SK-N-SH (cell line): ENCODE results near the gene CCDC148. TPM values are rescaled to one million over a fixed set of nuclear protein-coding genes. Genes with fewer than 3 reads are reported as not detected.
"Not testable (repeated sequence)": the region's sequence is repeated elsewhere in the genome, so short reads cannot be mapped to it uniquely, and the experiment has no call there.

Experiments
- CTCF ChIA-PET: fragments of 300-600, 350-600 bp; formaldehyde crosslinking; extraction: SDS; loops from one replicate; lab custom pipeline; 2021; lab: Yijun Ruan, JAX
- POLR2A ChIA-PET: fragments of 350-600 bp; sonication (Branson Sonifier 250); formaldehyde crosslinking; extraction: SDS; loops from one replicate; lab custom pipeline; 2020; ENCODE audit warnings: antibody characterized with exemption, inconsistent platforms; lab: Yijun Ruan, JAX
- DNase-seq: peaks from one replicate; pipeline ENCODE4 v3.0.0; 2012
- H2AFZ ChIP-seq: fragments of 200-600 bp; sonication (generic); 2 replicates; pipeline ENCODE4 v1.8.1; 2016; ENCODE audit warnings: antibody characterized with exemption, mild to moderate bottlenecking, low read depth
- H3F3A ChIP-seq: fragments of 200-600 bp; sonication (generic); replicated peaks from 2 replicates; pipeline ENCODE3; 2016; ENCODE audit warnings: antibody characterized with exemption, mild to moderate bottlenecking; ENCODE audit not compliant: insufficient read depth
- H3K27ac ChIP-seq, 2 experiments: fragments of 200-500 bp in 1 of 2; fragments of 200-600 bp in 1 of 2; sonication (Bioruptor generic) in 1 of 2; sonication (generic), shearing (Covaris generic) in 1 of 2; 2 replicates each; pipeline versions ENCODE4 v1.5.1 to v1.6.1; 2014 to 2016; ENCODE audit warnings: low read depth in 2 of 2, inconsistent platforms in 1 of 2, low read length in 1 of 2, mild to moderate bottlenecking in 1 of 2, mixed read lengths in 1 of 2
- H3K27me3 ChIP-seq: fragments of 200-600 bp; sonication (generic), shearing (Covaris generic); 2 replicates; pipeline ENCODE4 v1.6.1; 2016; ENCODE audit warnings: mixed run types; ENCODE audit not compliant: insufficient read depth
- H3K36me3 ChIP-seq, 2 experiments: fragments of 200-500 bp in 1 of 2; fragments of 200-600 bp in 1 of 2; sonication (Bioruptor generic) in 1 of 2; sonication (generic) in 1 of 2; replicated peaks in 1 of 2; 2 replicates each; pipeline versions ENCODE3 to v1.5.1; 2014 to 2016; ENCODE audit warnings: low read length in 1 of 2, mild to moderate bottlenecking in 1 of 2; ENCODE audit not compliant: insufficient read depth in 2 of 2, control insufficient read depth in 1 of 2
- H3K4me1 ChIP-seq, 2 experiments: fragments of 200-500 bp in 1 of 2; fragments of 200-600 bp in 1 of 2; sonication (Bioruptor generic) in 1 of 2; sonication (generic), shearing (Covaris generic) in 1 of 2; 2 replicates each; pipeline versions ENCODE4 v1.5.1 to v1.6.1; 2014 to 2016; ENCODE audit warnings: low read depth in 1 of 2, low read length in 1 of 2, mixed run types in 1 of 2; ENCODE audit not compliant: insufficient read depth in 2 of 2, control insufficient read depth in 1 of 2
- H3K4me2 ChIP-seq: fragments of 200-600 bp; sonication (generic), shearing (Covaris generic); 2 replicates; pipeline ENCODE4 v1.6.1; 2017; ENCODE audit warnings: mixed run types
- H3K4me3 ChIP-seq, 2 experiments: fragments of 200-500 bp in 1 of 2; fragments of 200-600 bp in 1 of 2; sonication (Bioruptor generic) in 1 of 2; sonication (generic), shearing (Covaris generic) in 1 of 2; 2 replicates each; pipeline versions ENCODE4 v1.5.1 to v1.8.1; 2014 to 2016; ENCODE audit warnings: low read depth in 2 of 2, inconsistent platforms in 1 of 2, low read length in 1 of 2, mild to moderate bottlenecking in 1 of 2, mixed read lengths in 1 of 2, moderate library complexity in 1 of 2
- H3K79me2 ChIP-seq: fragments of 200-600 bp; sonication (generic); 2 replicates; pipeline ENCODE4 v1.8.1; 2017; ENCODE audit warnings: mild to moderate bottlenecking; ENCODE audit not compliant: insufficient read depth
- H3K9ac ChIP-seq: fragments of 200-600 bp; sonication (generic); 2 replicates; pipeline ENCODE4 v1.6.1; 2017; ENCODE audit warnings: mixed run types
- H3K9me2 ChIP-seq: fragments of 200-600 bp; sonication (generic); 2 replicates; pipeline ENCODE4 v1.6.1; 2017; ENCODE audit warnings: mixed run types
- H3K9me3 ChIP-seq: fragments of 200-600 bp; sonication (generic); 2 replicates; pipeline ENCODE4 v1.6.1; 2017; ENCODE audit warnings: mixed run types, mild to moderate bottlenecking, moderate library complexity
- H4K20me1 ChIP-seq: fragments of 200-600 bp; sonication (generic); 2 replicates; pipeline ENCODE4 v1.6.1; 2017; ENCODE audit warnings: mild to moderate bottlenecking, mixed run types; ENCODE audit not compliant: insufficient read depth
- CTCF ChIP-seq: fragments of 200-600 bp; sonication (generic); IDR thresholded peaks from 2 replicates; pipeline ENCODE4 v1.6.1; 2017; ENCODE audit warnings: antibody characterized with exemption, mild to moderate bottlenecking, moderate library complexity
- MEF2A ChIP-seq: IDR thresholded peaks from 2 replicates; pipeline ENCODE4 v1.4.0; 2012; ENCODE audit warnings: low read depth, borderline replicate concordance
- NFIC ChIP-seq: IDR thresholded peaks from 2 replicates; pipeline ENCODE4 v1.4.0; 2012; ENCODE audit warnings: borderline replicate concordance
- NRF1 ChIP-seq: IDR thresholded peaks from 2 replicates; pipeline ENCODE4 v1.6.1; 2012; ENCODE audit warnings: low read depth, mild to moderate bottlenecking, low read length
- POLR2AphosphoS5 ChIP-seq: IDR thresholded peaks from 2 replicates; pipeline ENCODE4 v1.6.1; 2012; ENCODE audit warnings: low read depth, low read length
- RAD21 ChIP-seq: IDR thresholded peaks from 2 replicates; pipeline ENCODE4 v1.6.1; 2012; ENCODE audit warnings: mild to moderate bottlenecking, low read length
- RCOR1 ChIP-seq: fragments of 150-350 bp; IDR thresholded peaks from 2 replicates; pipeline ENCODE4 v1.6.1; 2017; ENCODE audit warnings: antibody characterized with exemption, low read length
- SMC3 ChIP-seq: IDR thresholded peaks from 2 replicates; pipeline ENCODE4 v1.6.1; 2012; ENCODE audit warnings: low read depth, low read length, improper control_type of control experiment
- TCF12 ChIP-seq: IDR thresholded peaks from 2 replicates; pipeline ENCODE4 v1.4.0; 2012
- USF2 ChIP-seq: fragments of 150-350 bp; IDR thresholded peaks from 2 replicates; pipeline ENCODE4 v1.6.1; 2017; ENCODE audit warnings: antibody characterized with exemption, low read length, low read depth, borderline replicate concordance
- WGBS: methylation state at CpG from one replicate; pipeline ENCODE4 v1.1.6; 2017; ENCODE audit warnings: low lambda C conversion rate; 5-methylcytosine and 5-hydroxymethylcytosine counted together
- polyA plus RNA-seq, 3 experiments: library from polyadenylated mRNA; depleted of rRNA; stranded (reverse); fragments of >200 nt; gene quantifications; 2 replicates each; pipeline ENCODE4 v1.2.3, GENCODE V29; 2012

Gene CCDC148
- polyA plus RNA-seq, 1 of the 3 experiments (the other 2 are of a cell fraction): 0.18 TPM

GRCh38 chr2:158331799-158332198, 124.8 kb downstream of the CCDC148 start:
- H3F3A ChIP-seq, H3K36me3 ChIP-seq, H3K9ac ChIP-seq, POLR2A ChIA-PET, H3K9me2 ChIP-seq, H3K4me1 ChIP-seq, H3K27ac ChIP-seq, H3K79me2 ChIP-seq, H3K27me3 ChIP-seq, H3K4me3 ChIP-seq, H2AFZ ChIP-seq, CTCF ChIA-PET, H3K4me2 ChIP-seq, H3K9me3 ChIP-seq, H4K20me1 ChIP-seq, DNase-seq: not testable (repeated sequence)
- 0% methylated on average over 2 of the region's 2 CpGs for WGBS

GRCh38 chr2:158325782-158326340, 130.7 kb downstream of the CCDC148 start:
- Histone ChIP-seq H3K9me2 (no peaks in the 10 kb centered on the region), H3K4me3 (no peak overlapping the region), H3K79me2 (no peaks in the 10 kb centered on the region), H3K36me3 (no peaks in the 10 kb centered on the region), H3K9me3 (no peaks in the 10 kb centered on the region), H3K27me3 (no peaks in the 10 kb centered on the region), H3K27ac (no peak overlapping the region), H2AFZ (no peak overlapping the region; the same call in 1 of the 2 replicates), H3K4me2 (no peak overlapping the region), H3K4me1 (peaks cover 0 to 5% of the 10 kb centered on the region in 2 experiments; a peak in 2 of 4 replicates), H3K9ac (no peak overlapping the region), H4K20me1 (no peaks in the 10 kb centered on the region), H3F3A (peaks cover 6% of the 10 kb centered on the region)
- 59% methylated on average over 2 of the region's 2 CpGs for WGBS
- ChIA-PET POLR2A (no interaction called here), CTCF (no interaction called here)
- TF ChIP-seq USF2 (no peak), RAD21 (no peak), SMC3 (no peak), NFIC (no peak), MEF2A (no peak), POLR2AphosphoS5 (no peak), NRF1 (no peak), RCOR1 (no peak), CTCF (no peak), TCF12 (no peak)
- no peak for DNase-seq
